NCI-H524 treated with DMSO at 0.1 percent for 48 hours (cell line): ENCODE measurements around the gene KBTBD12.
"Not testable (repeated sequence)": the region's sequence is repeated elsewhere in the genome, so short reads cannot be mapped to it uniquely, and the experiment has no call there.

Experiments
- DNase-seq: peaks from one replicate; lab custom pipeline; 2025; lab: John Stamatoyannopoulos, UW

Gene KBTBD12

DNA sequence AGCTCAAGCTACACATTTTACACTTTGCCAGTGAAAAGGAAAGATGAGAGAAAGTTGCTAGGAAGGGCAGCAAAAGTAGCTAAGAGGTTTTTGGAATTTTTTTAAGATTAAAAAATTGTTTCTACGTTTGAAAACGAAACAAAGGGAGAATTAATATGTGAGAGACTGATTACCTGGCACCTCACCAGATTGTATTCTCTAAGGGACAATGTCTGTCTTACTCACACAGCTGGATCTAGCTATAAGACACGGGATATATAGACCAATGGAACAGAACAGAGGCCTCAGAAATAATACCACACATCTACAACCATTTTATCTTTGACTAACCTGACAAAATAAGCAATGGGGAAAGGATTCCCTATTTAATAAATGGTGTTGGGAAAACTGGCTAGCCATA, 9.5 kb upstream of the KBTBD12 start:
- DNase-seq: no peak

DNA sequence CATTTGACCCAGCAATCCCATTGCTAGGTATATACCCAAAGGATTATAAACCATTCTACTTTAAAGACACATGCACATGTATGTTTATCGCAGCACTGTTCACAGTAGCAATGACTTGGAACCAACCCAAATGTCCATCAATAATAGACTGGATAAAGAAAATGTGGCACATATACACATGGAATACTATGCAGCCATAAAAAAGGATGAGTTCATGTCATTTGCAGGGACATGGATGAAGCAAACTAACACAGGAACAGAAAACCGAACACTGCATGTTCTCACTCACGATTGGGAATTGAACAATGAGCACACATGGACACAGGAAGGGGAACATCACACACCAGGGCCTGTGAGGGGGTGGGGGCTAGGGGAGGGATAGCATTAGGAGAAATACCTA, 8.4 kb upstream of the KBTBD12 start:
- not testable (repeated sequence) for DNase-seq

- DNase-seq: no peak
These were observed 6.8 kb upstream of the KBTBD12 start for GRCh38 chr3:127908202-127908601.

- no peak for DNase-seq
These were observed 6.1 kb upstream of the KBTBD12 start for GRCh38 chr3:127908951-127909350.

DNA sequence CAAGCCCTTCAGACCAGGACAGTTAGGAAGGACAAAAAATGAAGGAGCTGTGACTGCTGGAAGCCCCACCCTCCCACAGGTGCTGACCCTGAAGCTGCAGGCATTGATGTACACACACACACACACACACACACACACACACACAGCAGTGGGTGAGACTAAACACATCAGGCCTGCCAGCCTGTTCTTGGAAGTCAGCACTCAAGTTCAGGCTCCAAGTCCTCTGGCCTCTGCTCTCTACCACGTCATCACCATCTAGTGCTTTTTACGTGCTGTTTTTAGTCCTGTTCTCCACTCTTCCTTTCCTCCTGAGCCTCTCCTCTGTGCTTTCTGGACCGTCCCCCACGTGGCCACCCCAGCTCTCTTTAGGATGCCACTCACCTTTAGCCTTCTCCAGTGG, 5.4 kb upstream of the KBTBD12 start:
- DNase-seq: no peak

GRCh38 chr3:127911421-127911931, 3.6 kb upstream of the KBTBD12 start:
- DNase-seq: no peak

- DNase-seq: not testable (repeated sequence)
These were observed 1.2 kb upstream of the KBTBD12 start for GRCh38 chr3:127913841-127914240.

- DNase-seq: no peak
These were observed 448 bp upstream of the KBTBD12 start for GRCh38 chr3:127914584-127914983.

DNA sequence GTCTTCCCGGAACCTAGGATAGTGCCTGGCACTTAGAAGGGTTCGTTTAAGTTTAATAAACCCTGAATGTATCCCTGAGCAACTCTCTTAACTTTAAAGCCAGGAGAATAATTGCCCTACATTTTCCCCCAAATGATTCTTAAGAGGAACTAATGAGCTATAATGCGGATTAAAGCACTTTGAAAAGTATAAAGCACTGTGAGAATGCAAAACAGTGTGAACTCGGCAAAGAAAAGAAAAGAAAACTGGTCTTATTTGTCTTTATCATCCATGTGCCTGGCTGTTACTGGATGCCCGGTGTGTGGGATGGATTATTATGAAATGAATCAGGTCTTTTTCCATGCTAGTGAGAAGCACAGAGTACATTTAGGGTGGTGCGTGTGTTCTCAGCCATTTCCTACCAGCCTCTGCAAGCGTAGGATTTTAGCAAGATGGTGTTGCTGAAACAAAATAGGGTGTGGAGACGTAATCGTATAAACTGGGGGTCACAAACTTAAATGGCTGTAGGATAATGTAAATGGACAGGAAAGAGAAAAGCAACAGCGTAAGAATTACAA, 983 bp downstream of the KBTBD12 start:
- peak; percentile 84 for DNase-seq

GRCh38 chr3:127920738-127921137, 5.7 kb downstream of the KBTBD12 start:
- DNase-seq: no peak

GRCh38 chr3:127923611-127924010, 8.6 kb downstream of the KBTBD12 start:
- no peak for DNase-seq

DNA sequence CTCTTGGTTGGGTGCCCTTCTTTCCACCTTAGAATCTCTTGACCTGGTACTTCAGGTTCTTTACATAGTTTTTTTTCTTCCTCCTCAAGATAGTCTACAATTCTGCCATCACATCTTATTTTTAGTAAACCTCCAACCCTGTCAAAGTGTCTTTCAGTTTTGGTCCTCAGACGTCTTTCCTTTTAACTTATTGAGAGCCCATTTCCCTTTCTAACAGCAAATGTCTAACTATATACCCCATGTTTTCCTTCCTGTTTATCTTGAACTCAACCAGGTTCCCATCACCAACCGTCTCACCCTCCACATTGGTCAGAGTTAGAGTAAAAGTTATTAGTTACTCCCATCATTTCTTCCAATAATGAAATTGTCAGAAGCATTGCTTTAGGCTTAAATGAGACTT, 10.4 kb downstream of the KBTBD12 start:
- DNase-seq: no peak

- DNase-seq: no peak
These were observed 13.0 kb downstream of the KBTBD12 start for GRCh38 chr3:127927829-127928604.

- DNase-seq: no peak
These were observed 14.9 kb downstream of the KBTBD12 start for GRCh38 chr3:127929818-127930413.

GRCh38 chr3:127933396-127933795, 18.4 kb downstream of the KBTBD12 start:
- no peak for DNase-seq

- DNase-seq: no peak
These were observed 23.8 kb downstream of the KBTBD12 start for GRCh38 chr3:127938800-127939199.

- DNase-seq: no peak
These were observed 25.1 kb downstream of the KBTBD12 start for GRCh38 chr3:127940116-127940515.

- DNase-seq: no peak
These were observed 27.6 kb downstream of the KBTBD12 start for GRCh38 chr3:127942613-127943012.

GRCh38 chr3:127948211-127948610, 33.2 kb downstream of the KBTBD12 start:
- no peak for DNase-seq

- DNase-seq: peak; percentile 21
These were observed 34.5 kb downstream of the KBTBD12 start for GRCh38 chr3:127949446-127950055.

DNA sequence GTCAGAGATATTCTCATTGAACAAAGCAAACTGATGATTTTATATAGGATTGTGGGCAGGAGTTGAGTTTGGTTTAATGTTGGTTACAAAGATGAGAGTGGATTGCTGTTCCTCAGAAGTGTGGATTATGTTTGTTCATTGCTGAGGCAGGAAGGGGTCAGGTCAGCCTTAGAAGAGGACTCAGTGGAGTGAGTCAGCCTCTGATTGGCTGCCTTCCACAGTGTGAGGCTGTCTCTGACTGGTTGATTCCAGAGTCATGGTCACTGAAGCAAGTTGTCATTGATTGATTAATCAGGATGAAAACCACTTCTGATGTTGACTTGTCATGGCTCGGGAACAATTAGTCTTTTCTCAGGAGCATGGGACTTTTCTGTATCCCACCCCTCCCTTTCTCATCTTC, 36.2 kb downstream of the KBTBD12 start:
- DNase-seq: no peak

- no peak for DNase-seq
These were observed 38.3 kb downstream of the KBTBD12 start for GRCh38 chr3:127953091-127954035.
